ENCODE data around the gene KCNQ1OT1. TPM values are rescaled to one million over a fixed set of nuclear protein-coding genes. Genes with fewer than 3 reads are reported as not detected.

The KCNQ1OT1 gene
- total and polyA plus RNA-seq, 10 donors, result 0.02 to 3.1 (median 1.7) TPM

GRCh38 chr11:2670541-2671100, 29.2 kb downstream of the KCNQ1OT1 start:
- H3K27ac ChIP-seq, result no peak overlapping the region
- TF ChIP-seq CTCF (IDR thresholded peaks at IDR 0.05 in 8 of 11, conservative IDR thresholded peaks at IDR 0.05 in 3 of 11) (no peak), POLR2A (IDR thresholded peaks at IDR 0.05) (no peak), POLR2AphosphoS5 (IDR thresholded peaks at IDR 0.05) (no peak)
- peak; percentile 22 for DNase-seq
- intact Hi-C loops (cut with DNase I; ENCODE audit: low total_unique reads), result no loop called here
- 0 to 79% (median 38%) methylated on average over 1 of the region's 1 CpG for WGBS, 5 donors
- H3K36me3 ChIP-seq, result peaks cover 0 to 22% (median 0%) of the 10 kb centered on the region in 6 donors
- no peaks in the 10 kb centered on the region for H3K9me3 ChIP-seq
- no peaks in the 10 kb centered on the region for H3K27me3 ChIP-seq (replicated peaks in 1 of 7)
- H3K4me3 ChIP-seq, result no peak overlapping the region
- H3K4me1 ChIP-seq, result peaks cover 0 to 23% (median 9%) of the 10 kb centered on the region in 6 donors

GRCh38 chr11:2669634-2670469, 29.9 kb downstream of the KCNQ1OT1 start:
- intact Hi-C loops (cut with DNase I; ENCODE audit: low total_unique reads), result no loop called here
- H3K4me1 ChIP-seq, result peaks cover 0 to 16% (median 6%) of the 10 kb centered on the region in 6 donors
- TF ChIP-seq CTCF (IDR thresholded peaks at IDR 0.05 in 8 of 11, conservative IDR thresholded peaks at IDR 0.05 in 3 of 11), result no peak
- no peak for TF ChIP-seq POLR2A (IDR thresholded peaks at IDR 0.05)
- no peak for TF ChIP-seq POLR2AphosphoS5 (IDR thresholded peaks at IDR 0.05)
- DNase-seq, result no peak
- H3K9me3 ChIP-seq, result no peaks in the 10 kb centered on the region
- H3K4me3 ChIP-seq, result no peak overlapping the region
- peaks cover 0 to 23% (median 0%) of the 10 kb centered on the region in 6 donors for H3K36me3 ChIP-seq
- WGBS, 5 donors, result 91 to 96% (median 93%) methylated on average over 8 of the region's 8 CpGs
- H3K27me3 ChIP-seq (replicated peaks in 1 of 7), result no peaks in the 10 kb centered on the region
- H3K27ac ChIP-seq, result no peak overlapping the region

- no peak overlapping the region for H3K27ac ChIP-seq
- peaks cover 0 to 7% (median 1%) of the 10 kb centered on the region in 6 donors for H3K4me1 ChIP-seq
- H3K36me3 ChIP-seq, result peaks cover 0 to 29% (median 0%) of the 10 kb centered on the region in 6 donors
- no peaks in the 10 kb centered on the region for H3K9me3 ChIP-seq
- H3K27me3 ChIP-seq (replicated peaks in 1 of 7), result no peaks in the 10 kb centered on the region
- no peak overlapping the region for H3K4me3 ChIP-seq
- intact Hi-C loops (cut with DNase I; ENCODE audit: low total_unique reads), result no loop called here
- TF ChIP-seq POLR2A (IDR thresholded peaks at IDR 0.05), result no peak
- no peak for TF ChIP-seq POLR2AphosphoS5 (IDR thresholded peaks at IDR 0.05)
- TF ChIP-seq CTCF (IDR thresholded peaks at IDR 0.05 in 8 of 11, conservative IDR thresholded peaks at IDR 0.05 in 3 of 11), result no peak
- DNase-seq, result peak; percentile 25
- WGBS, 5 donors, result 84 to 95% (median 90%) methylated on average over 5 of the region's 5 CpGs
Observed at GRCh38 chr11:2668876-2669275, 30.9 kb downstream of the KCNQ1OT1 start.

- 77 to 100% (median 88%) methylated on average over 2 of the region's 2 CpGs for WGBS, 5 donors
- Histone ChIP-seq H3K27me3 (replicated peaks in 1 of 7) (no peaks in the 10 kb centered on the region), H3K9me3 (no peaks in the 10 kb centered on the region), H3K36me3 (peaks cover 0 to 39% (median under 1%) of the 10 kb centered on the region in 6 donors), H3K4me1 (no peaks in the 10 kb centered on the region), H3K4me3 (no peak overlapping the region), H3K27ac (no peak overlapping the region)
- intact Hi-C loops (cut with DNase I; ENCODE audit: low total_unique reads), result no loop called here
- peak; percentile 11 for DNase-seq
- TF ChIP-seq CTCF (IDR thresholded peaks at IDR 0.05 in 8 of 11, conservative IDR thresholded peaks at IDR 0.05 in 3 of 11) (no peak), POLR2A (IDR thresholded peaks at IDR 0.05) (no peak)
Observed at GRCh38 chr11:2667940-2668339, 31.9 kb downstream of the KCNQ1OT1 start.
